H9 (cell line): ENCODE data around the gene SSBP3. TPM values are rescaled to one million over a fixed set of nuclear protein-coding genes. Genes with fewer than 3 reads are reported as not detected.

Experiments
- DNase-seq: peaks from one replicate; pipeline ENCODE4 v3.0.0-alpha.2; 2017
- H2AFZ ChIP-seq: one replicate; pipeline ENCODE4 v1.6.1; 2013; ENCODE audit warnings: mild to moderate bottlenecking, low read length, control low read depth, moderate library complexity
- H2AK5ac ChIP-seq: 2 replicates; pipeline ENCODE4 v1.6.1; 2013; ENCODE audit warnings: low read length, control low read depth, mixed read lengths; ENCODE audit not compliant: insufficient read length
- H2BK120ac ChIP-seq: one replicate; pipeline ENCODE4 v1.6.1; 2013; ENCODE audit warnings: low read depth, mild to moderate bottlenecking, low read length, control low read depth, inconsistent platforms; ENCODE audit not compliant: poor library complexity, severe bottlenecking
- H2BK12ac ChIP-seq: 2 replicates; pipeline ENCODE4 v1.6.1; 2013; ENCODE audit warnings: low read length, control low read depth, mixed read lengths, low read depth; ENCODE audit not compliant: insufficient read length
- H2BK15ac ChIP-seq: 2 replicates; pipeline ENCODE4 v1.6.1; 2013; ENCODE audit warnings: low read depth, low read length, control low read depth
- H2BK20ac ChIP-seq: one replicate; pipeline ENCODE4 v1.6.1; 2013; ENCODE audit warnings: low read depth, mild to moderate bottlenecking, low read length, control low read depth, inconsistent platforms; ENCODE audit not compliant: poor library complexity, severe bottlenecking
- H2BK5ac ChIP-seq: 2 replicates; pipeline ENCODE4 v1.6.1; 2013; ENCODE audit warnings: low read length, control low read depth, mixed read lengths; ENCODE audit not compliant: insufficient read length
- H3K14ac ChIP-seq: 2 replicates; pipeline ENCODE4 v1.6.1; 2013; ENCODE audit warnings: low read length, control low read depth; ENCODE audit not compliant: insufficient read depth
- H3K18ac ChIP-seq: 2 replicates; pipeline ENCODE4 v1.6.1; 2013; ENCODE audit warnings: low read depth, mild to moderate bottlenecking, mixed read lengths, low read length, control low read depth; ENCODE audit not compliant: insufficient read length
- H3K23ac ChIP-seq: 2 replicates; pipeline ENCODE4 v1.6.1; 2013; ENCODE audit warnings: low read length, control low read depth, mixed read lengths, low read depth; ENCODE audit not compliant: insufficient read length
- H3K23me2 ChIP-seq: 2 replicates; pipeline ENCODE4 v1.6.1; 2013; ENCODE audit warnings: low read depth, mild to moderate bottlenecking, mixed read lengths, low read length, control low read depth; ENCODE audit not compliant: insufficient read length, poor library complexity, severe bottlenecking
- H3K27ac ChIP-seq: 2 replicates; pipeline ENCODE4 v1.5.1; 2013; ENCODE audit warnings: low read length, control low read depth, mixed read lengths, low read depth; ENCODE audit not compliant: insufficient read length
- H3K27me3 ChIP-seq: 2 replicates; pipeline ENCODE4 v1.6.1; 2013; ENCODE audit warnings: low read length, control low read depth, inconsistent platforms; ENCODE audit not compliant: insufficient read depth
- H3K4ac ChIP-seq: 2 replicates; pipeline ENCODE4 v1.6.1; 2013; ENCODE audit warnings: low read depth, mild to moderate bottlenecking, control low read depth, inconsistent platforms, low read length, moderate library complexity
- H3K4me1 ChIP-seq: 2 replicates; pipeline ENCODE4 v1.6.1; 2013; ENCODE audit warnings: low read length, control low read depth, inconsistent platforms; ENCODE audit not compliant: insufficient read depth
- H3K4me2 ChIP-seq: 2 replicates; pipeline ENCODE4 v1.6.1; 2013; ENCODE audit warnings: low read length, control low read depth, mixed read lengths; ENCODE audit not compliant: insufficient read length, insufficient read depth
- H3K56ac ChIP-seq: 2 replicates; pipeline ENCODE4 v1.6.1; 2013; ENCODE audit warnings: low read depth, mild to moderate bottlenecking, mixed read lengths, low read length, control low read depth; ENCODE audit not compliant: insufficient read length
- H3K79me1 ChIP-seq: 2 replicates; pipeline ENCODE4 v1.6.1; 2013; ENCODE audit warnings: low read depth, mild to moderate bottlenecking, moderate library complexity, low read length, control low read depth, inconsistent platforms; ENCODE audit not compliant: insufficient read depth, poor library complexity, severe bottlenecking
- H3K79me2 ChIP-seq: 2 replicates; pipeline ENCODE4 v1.6.1; 2013; ENCODE audit warnings: low read length, control low read depth, inconsistent platforms; ENCODE audit not compliant: insufficient read depth
- H3K9ac ChIP-seq: 2 replicates; pipeline ENCODE4 v1.6.1; 2013; ENCODE audit warnings: low read length, control low read depth, mixed read lengths; ENCODE audit not compliant: insufficient read length; ENCODE audit errors: extremely low read depth
- H3K9me3 ChIP-seq: one replicate; pipeline ENCODE4 v1.6.1; 2013; ENCODE audit warnings: low read depth, low read length, inconsistent platforms; ENCODE audit not compliant: control insufficient read depth
- H3T11ph ChIP-seq: one replicate; pipeline ENCODE4 v1.6.1; 2013; ENCODE audit warnings: mild to moderate bottlenecking, low read length, control low read depth, inconsistent platforms
- H4K20me1 ChIP-seq: one replicate; pipeline ENCODE4 v1.6.1; 2013; ENCODE audit not compliant: control insufficient read depth, insufficient read length, insufficient read depth
- H4K5ac ChIP-seq: 2 replicates; pipeline ENCODE4 v1.6.1; 2013; ENCODE audit warnings: low read depth, mild to moderate bottlenecking, mixed read lengths, low read length, control low read depth; ENCODE audit not compliant: insufficient read length
- H4K8ac ChIP-seq: replicated peaks from 2 replicates; pipeline ENCODE4 v1.6.1; 2013; ENCODE audit warnings: low read length, control low read depth, mixed read lengths, low read depth; ENCODE audit not compliant: insufficient read length
- H4K91ac ChIP-seq: 2 replicates; pipeline ENCODE4 v1.6.1; 2013; ENCODE audit warnings: low read depth, mild to moderate bottlenecking, moderate library complexity, mixed read lengths, low read length, control low read depth; ENCODE audit not compliant: insufficient read length
- H3K27ac Mint-ChIP-seq, 3 experiments: 2 replicates in 2 of 3; 3 replicates in 1 of 3; pipeline ENCODE4 v1.8.0; 2020 to 2021; ENCODE audit warnings: mixed read lengths in 3 of 3, mild to moderate bottlenecking in 1 of 3, moderate library complexity in 1 of 3
- H3K27me3 Mint-ChIP-seq: 2 replicates; pipeline ENCODE4 v1.8.0; 2021; ENCODE audit warnings: low read depth, mild to moderate bottlenecking, moderate library complexity, mixed read lengths
- H3K36me3 Mint-ChIP-seq, 3 experiments: 2 replicates in 2 of 3; 3 replicates in 1 of 3; pipeline ENCODE4 v1.8.0; 2020 to 2021; ENCODE audit warnings: low read depth in 3 of 3, mixed read lengths in 3 of 3; ENCODE audit not compliant: insufficient read depth in 1 of 3
- H3K4me1 Mint-ChIP-seq, 2 experiments: 2 replicates each; pipeline ENCODE4 v1.8.0; 2020; ENCODE audit warnings: mixed read lengths in 2 of 2
- H3K4me3 Mint-ChIP-seq, 2 experiments: 2 replicates in 1 of 2; 3 replicates in 1 of 2; pipeline ENCODE4 v1.8.0; 2020 to 2021; ENCODE audit warnings: mild to moderate bottlenecking in 2 of 2, mixed read lengths in 2 of 2, moderate library complexity in 1 of 2
- H3K9me3 Mint-ChIP-seq, 2 experiments: 2 replicates in 1 of 2; 3 replicates in 1 of 2; pipeline ENCODE4 v1.8.0; 2020; ENCODE audit warnings: mild to moderate bottlenecking in 2 of 2, mixed read lengths in 2 of 2, moderate library complexity in 1 of 2
- WGBS: extraction: QIAGEN DNeasy Blood & Tissue Kit; methylation state at CpG from one replicate; pipeline ENCODE4 v1.1.7; 2013; ENCODE audit warnings: missing lambda C conversion rate, low lambda C conversion rate, mixed read lengths; ENCODE audit not compliant: insufficient read length; ENCODE audit errors: extremely low coverage; 5-methylcytosine and 5-hydroxymethylcytosine counted together
- total RNA-seq: library from RNA; stranded (reverse); gene quantifications from 2 replicates; pipeline ENCODE4 v1.2.1, GENCODE V29; 2021
- TF ChIP-seq, protein P1 (sequence below): fragments of 200-600 bp; sonication (generic); conservative IDR thresholded peaks from 3 replicates; pipeline ENCODE4 v1.8.0; 2021; ENCODE audit warnings: antibody characterized with exemption, mild to moderate bottlenecking

SSBP3 gene
- total RNA-seq, 1 experiment from 2014 or later = 126 TPM

DNA sequence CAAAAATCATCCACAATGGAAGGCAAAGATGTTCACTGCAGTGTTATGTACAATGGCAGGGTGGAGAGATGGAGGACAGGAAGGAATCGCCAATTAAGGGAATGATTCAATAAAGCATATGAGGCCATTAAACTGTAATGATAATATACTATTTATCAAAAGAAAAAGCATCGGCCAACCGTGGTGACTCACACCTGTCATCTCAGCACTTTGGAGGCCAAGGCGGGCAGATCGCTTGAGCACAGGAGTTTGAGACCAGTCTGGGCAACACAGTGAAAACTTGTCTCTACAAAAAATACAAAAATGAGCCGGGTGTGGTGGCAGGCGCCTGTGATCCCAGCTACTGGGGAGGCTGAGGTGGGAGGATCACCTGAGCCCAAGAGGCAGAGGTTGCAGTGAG lies 89.1 kb downstream of the SSBP3 start:
- Histone ChIP-seq H2AFZ (no peak overlapping the region), H3K79me1 (peaks cover 20% of the 10 kb centered on the region), H2BK12ac (no peak overlapping the region), H3K4ac (no peak overlapping the region), H3K23ac (no peak overlapping the region), H2AK5ac (no peak overlapping the region), H4K8ac (no peak overlapping the region), H3K14ac (no peak overlapping the region), H3K4me2 (no peak overlapping the region), H3T11ph (no peak overlapping the region), H3K79me2 (peaks cover 16% of the 10 kb centered on the region; the same call in 1 of the 2 replicates), H3K23me2 (no peaks in the 10 kb centered on the region), H2BK120ac (no peak overlapping the region), H4K91ac (no peak overlapping the region), H3K9me3 (no peaks in the 10 kb centered on the region), H3K27ac (no peak overlapping the region), H3K18ac (no peak overlapping the region), H4K20me1 (no peaks in the 10 kb centered on the region), H3K4me1 (peaks cover 15% of the 10 kb centered on the region), H2BK5ac (no peak overlapping the region), H3K56ac (no peak overlapping the region), H2BK15ac (no peak overlapping the region), H3K27me3 (no peaks in the 10 kb centered on the region), H2BK20ac (no peak overlapping the region), H3K9ac (no peak overlapping the region), H4K5ac (no peak overlapping the region)
- Mint-ChIP-seq H3K4me3 (no peak overlapping the region), H3K36me3 (peaks cover 4 to 9% (median 5%) of the 10 kb centered on the region in 3 experiments; a peak in 6 of 7 replicates), H3K9me3 (no peaks in the 10 kb centered on the region), H3K27ac (no peak overlapping the region), H3K4me1 (peaks cover 62 to 67% of the 10 kb centered on the region in 2 experiments), H3K27me3 (no peaks in the 10 kb centered on the region)
- DNase-seq = no peak
- no CpG with 5 or more reads among the region's 7 CpGs for WGBS
- TF ChIP-seq, protein P1, sequence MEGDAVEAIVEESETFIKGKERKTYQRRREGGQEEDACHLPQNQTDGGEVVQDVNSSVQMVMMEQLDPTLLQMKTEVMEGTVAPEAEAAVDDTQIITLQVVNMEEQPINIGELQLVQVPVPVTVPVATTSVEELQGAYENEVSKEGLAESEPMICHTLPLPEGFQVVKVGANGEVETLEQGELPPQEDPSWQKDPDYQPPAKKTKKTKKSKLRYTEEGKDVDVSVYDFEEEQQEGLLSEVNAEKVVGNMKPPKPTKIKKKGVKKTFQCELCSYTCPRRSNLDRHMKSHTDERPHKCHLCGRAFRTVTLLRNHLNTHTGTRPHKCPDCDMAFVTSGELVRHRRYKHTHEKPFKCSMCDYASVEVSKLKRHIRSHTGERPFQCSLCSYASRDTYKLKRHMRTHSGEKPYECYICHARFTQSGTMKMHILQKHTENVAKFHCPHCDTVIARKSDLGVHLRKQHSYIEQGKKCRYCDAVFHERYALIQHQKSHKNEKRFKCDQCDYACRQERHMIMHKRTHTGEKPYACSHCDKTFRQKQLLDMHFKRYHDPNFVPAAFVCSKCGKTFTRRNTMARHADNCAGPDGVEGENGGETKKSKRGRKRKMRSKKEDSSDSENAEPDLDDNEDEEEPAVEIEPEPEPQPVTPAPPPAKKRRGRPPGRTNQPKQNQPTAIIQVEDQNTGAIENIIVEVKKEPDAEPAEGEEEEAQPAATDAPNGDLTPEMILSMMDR = no peak
